Measurements from ENCODE around the gene PLRG1.

- TF ChIP-seq POLR2A (IDR thresholded peaks at IDR 0.05) = no peak
- TF ChIP-seq, protein P1, sequence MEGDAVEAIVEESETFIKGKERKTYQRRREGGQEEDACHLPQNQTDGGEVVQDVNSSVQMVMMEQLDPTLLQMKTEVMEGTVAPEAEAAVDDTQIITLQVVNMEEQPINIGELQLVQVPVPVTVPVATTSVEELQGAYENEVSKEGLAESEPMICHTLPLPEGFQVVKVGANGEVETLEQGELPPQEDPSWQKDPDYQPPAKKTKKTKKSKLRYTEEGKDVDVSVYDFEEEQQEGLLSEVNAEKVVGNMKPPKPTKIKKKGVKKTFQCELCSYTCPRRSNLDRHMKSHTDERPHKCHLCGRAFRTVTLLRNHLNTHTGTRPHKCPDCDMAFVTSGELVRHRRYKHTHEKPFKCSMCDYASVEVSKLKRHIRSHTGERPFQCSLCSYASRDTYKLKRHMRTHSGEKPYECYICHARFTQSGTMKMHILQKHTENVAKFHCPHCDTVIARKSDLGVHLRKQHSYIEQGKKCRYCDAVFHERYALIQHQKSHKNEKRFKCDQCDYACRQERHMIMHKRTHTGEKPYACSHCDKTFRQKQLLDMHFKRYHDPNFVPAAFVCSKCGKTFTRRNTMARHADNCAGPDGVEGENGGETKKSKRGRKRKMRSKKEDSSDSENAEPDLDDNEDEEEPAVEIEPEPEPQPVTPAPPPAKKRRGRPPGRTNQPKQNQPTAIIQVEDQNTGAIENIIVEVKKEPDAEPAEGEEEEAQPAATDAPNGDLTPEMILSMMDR (IDR thresholded peaks at IDR 0.05) = no peak
These were observed 45.6 kb upstream of the PLRG1 start for GRCh38 chr4:154595807-154596206.
